HG03095 (cell line): ENCODE results near the gene CREB5.
"Not testable (repeated sequence)": the region's sequence is repeated elsewhere in the genome, so short reads cannot be mapped to it uniquely, and the experiment has no call there.

ENCODE experiments used
- ATAC-seq: cut with Tn5 transposase; IDR thresholded peaks from one replicate; pipeline ENCODE4 v1.9.1; 2021; ENCODE audit warnings: moderate library complexity; ENCODE audit not compliant: unreplicated experiment

Gene CREB5

DNA sequence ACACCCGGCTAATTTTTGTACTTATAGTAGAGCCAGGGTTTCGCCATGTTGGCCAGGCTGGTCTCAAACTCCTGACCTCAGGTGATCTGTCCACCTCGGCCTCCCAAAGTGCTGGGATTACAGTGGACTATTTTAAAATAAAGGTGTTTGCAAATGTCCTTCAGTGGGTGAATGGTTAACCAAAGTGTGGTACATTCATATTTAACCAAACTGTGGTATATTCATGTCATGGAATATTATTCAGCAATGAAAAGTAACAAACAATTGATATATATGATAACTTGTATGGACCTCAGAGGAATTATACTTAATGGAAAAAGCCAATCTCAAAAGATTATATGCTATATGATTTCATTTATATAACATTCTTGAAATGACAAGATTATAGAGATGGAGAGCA, 190.0 kb downstream of the CREB5 start:
- no peak for ATAC-seq

DNA sequence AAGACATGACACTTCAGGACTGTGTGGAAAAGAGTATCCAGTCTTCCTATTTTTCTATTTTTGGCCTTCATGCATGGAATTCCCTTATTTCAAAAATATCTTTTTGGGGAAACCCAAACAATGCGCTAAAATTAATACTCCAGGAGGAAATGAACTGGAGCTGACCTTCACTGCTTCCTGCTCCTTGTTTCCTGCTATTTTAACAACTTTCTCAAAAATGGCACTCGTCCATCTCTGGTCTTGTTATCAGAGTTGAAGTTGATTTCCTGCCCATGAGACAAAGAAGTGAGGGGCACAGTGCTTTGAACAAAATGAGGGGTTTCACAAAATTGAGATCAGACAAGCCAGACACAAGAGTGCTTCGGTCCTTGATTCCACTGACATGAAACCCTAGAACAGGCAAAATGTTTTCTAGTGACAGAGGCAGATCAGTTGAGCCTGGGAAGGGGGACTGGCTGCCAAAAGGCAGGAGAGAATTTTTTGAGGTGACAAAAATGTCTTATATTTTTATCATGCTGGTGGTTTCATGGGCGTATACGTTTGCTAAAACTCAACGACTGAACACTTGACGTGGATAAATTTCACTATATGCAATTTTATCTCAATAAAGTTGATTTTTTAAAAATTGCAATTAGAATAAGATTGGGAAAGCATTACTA, 193.2 kb downstream of the CREB5 start:
- no peak for ATAC-seq

DNA sequence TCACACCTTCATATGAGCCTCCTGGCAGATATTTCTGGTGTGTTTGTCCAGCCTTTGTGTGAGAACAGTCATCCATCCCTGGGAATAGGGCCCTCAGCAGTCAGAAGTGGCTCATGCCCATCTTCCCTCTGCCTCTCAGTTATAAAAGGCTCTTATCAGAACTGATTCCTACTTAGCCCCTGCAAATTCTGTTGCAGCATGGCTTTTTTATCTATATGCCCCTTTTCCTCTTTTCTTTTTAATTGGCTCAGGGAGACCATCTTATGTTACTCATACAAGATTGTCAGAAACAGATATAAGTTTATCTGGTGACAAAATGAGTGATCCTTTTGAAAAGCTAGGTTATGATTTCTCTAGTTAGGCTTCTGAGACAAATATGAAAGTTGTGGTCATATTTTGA, 194.1 kb downstream of the CREB5 start:
- ATAC-seq: no peak

DNA sequence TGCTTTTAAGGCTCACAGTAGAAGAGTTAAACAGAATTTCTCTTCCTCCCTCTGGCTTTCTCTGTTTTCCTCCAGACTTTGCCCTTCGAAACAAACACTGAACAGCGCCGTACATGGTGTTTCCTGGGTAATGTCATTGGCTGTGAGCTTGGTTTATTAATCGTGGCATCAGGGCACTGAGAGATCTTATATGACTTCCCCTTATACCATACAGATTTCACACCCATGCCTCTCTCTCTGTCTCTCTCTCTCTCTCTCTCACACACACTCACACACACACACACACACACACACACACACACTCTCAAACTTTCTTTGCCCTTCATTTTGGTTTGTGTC, 195.5 kb downstream of the CREB5 start:
- no peak for ATAC-seq

DNA sequence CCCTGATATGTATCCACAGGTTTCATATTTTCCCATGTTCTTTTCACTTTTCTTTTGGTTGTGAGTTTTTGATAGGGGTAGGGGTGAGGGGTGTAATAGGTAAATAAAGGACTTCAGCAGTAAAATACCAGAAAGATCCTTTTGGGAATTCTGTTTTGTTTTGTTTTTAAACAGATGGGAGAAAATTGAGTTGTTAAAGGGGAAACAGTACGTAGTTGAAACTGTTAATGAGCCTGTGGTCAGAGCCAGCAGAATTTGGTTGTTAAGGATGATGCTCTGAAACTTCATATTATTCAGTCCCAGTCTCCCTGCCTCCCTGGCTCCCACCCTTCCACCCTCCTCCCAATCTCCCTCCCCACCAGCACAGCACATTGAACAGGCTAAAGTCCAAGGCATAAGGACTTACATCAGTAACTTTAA, 195.9 kb downstream of the CREB5 start:
- ATAC-seq: no peak

DNA sequence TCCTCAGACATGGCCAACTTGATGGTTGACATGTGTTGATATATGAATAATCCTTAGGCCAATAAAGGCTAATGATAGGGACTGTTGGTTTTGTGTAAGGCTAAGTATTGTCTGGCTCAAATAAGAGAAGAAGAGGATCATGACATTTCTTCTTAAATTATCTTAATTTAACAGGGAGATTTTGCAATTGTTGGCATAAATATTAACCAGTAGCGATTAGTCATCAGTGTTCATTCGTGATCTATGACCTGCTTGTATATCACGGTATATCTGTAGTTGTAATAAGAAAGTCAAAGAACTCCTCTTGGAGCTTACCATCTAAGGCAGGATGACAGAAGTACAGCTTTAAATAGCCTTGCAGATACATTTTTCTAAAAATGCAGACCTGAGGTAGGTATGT, 196.4 kb downstream of the CREB5 start:
- ATAC-seq: no peak

DNA sequence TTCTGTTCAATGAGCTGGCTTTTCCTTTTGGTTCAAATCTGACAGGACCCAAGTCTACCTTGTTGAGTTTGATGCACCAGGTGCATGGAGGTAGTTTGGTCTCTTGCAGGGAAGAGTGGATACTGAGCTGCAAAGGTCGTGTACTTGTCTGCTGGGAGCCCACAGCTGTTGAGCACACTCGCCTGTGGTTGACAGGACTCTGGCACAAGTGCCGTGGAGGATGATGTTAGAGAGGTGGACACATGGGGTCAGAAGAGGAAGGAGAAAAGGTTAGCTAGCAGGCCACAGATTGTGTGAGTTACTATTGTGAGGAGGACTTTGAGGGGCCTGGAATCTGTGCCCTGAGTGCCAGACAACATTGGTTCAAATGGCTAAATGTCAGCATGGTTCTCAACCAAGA, 197.3 kb downstream of the CREB5 start:
- ATAC-seq: no peak

DNA sequence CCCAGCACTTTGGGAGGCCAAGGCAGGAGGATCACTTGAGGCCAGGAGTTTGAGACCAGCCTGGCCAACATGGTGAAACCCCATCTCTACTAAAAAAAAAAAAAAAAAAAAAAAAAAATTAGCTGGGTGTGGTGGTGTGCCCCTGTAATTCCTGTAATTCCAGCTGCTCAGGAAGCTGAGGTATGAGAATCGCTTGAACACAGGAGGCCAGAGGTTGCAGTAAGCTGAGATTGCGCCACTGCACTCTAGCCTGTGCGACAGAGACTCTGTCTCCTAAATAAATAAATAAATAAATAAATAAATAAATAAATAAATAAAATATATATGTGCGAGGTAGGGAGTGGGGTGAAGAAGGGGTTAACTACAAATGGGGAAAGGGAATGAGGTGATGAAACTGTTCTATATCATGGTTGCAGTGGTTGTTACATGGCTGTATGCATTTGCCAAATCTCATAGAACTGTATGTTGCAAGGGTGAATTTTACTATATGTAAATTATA, 199.1 kb downstream of the CREB5 start:
- ATAC-seq: not testable (repeated sequence)

DNA sequence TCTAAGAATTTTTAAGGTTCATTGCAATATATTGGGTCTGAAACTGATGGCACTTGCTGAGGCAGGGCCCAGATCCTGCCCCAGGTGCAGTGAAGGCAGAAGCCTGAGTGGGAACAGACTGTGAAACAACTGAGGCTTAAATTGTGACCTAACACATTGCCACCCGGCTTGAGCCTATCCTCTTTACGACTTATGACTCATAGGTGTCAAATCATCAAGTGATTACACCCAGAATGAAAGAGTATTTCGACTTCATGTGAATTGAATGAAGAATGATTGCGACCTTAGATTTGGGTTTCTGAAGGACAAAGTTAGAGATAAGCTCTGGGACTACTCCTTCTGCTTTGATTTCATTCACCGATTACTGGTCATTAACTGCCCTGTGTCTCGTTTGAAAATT, 200.9 kb downstream of the CREB5 start:
- ATAC-seq: no peak

DNA sequence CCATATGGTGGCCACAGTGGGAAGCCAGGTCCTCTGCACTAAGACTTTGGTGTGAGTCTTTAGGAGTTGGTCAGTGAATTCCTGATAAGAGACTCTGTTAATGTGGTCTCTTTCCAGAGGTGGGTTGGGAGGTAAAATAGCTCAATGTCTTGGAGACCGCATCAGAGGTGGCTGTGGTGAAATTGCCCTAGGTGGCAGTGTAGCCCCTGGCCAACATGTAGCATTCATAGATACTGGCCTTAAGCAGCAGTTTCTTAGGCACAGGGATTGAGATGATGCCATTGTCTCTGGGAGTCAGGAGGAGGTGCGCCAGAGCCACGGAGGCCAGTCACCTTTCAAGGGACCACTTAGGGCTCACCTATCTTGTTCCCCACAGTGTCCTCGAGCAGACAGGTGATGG, 202.8 kb downstream of the CREB5 start:
- no peak for ATAC-seq

DNA sequence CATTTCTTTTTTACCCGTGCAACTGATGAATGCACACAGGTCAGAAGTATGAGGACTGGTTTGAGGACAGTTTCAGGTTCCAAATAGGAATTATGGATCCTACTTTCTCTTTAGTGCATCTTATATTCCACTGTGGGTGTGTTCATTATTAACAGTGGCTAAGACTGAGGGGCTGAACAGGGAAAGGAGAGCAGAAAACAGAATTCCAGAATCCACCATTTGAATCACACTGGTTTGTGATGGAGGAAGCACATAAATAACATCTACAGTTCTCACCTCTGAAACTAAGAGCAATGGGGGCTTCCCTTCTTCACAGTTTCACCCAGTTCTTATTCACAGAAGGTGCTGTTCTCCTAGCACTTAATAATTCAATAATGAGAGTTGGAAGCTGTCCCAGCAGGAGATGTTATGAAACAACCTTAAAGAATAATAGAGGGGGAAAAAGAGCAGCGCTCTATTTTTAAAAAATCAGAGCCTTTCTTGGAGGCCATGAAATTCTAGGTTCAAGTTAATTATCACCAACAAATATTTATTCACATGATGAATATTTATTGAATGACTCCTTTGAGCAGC, 205.1 kb downstream of the CREB5 start:
- ATAC-seq: no peak

DNA sequence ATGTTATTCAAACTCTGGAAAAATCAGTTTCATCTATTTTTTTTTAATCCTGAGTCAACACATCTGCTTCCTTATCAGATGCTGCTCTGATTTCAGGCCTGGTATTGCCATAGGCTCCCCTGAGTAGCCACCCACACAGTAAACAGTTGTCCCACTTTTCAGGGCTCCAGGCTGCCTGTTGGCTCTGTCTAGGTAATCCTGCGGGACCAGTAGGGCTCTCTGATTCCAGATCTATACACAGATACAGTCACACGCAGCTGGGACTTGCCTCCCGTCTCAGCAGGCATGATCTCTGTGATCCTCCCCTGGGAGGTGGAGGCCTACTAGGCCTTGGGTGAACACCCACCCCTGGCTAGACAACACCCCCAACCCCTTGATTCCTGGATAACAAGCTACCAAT, 206.1 kb downstream of the CREB5 start:
- no peak for ATAC-seq

DNA sequence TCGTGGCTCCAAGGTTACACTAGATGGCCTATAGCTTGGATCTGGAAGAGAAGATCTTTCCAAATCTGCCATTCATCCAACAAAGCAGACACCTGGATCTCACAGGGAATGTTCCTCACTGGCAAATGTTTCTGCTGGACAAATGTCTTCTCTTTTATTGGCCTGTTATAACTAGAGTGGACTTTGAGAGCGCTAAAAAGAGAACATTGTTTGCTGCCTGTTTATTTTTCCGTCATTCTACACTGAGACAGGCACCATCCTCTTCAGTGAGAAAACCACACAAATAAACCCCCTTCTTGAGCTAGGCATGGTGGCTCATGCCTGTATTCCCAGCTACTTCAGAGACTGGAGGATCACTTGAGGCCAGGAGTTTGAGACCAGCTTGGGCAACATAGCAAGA, 206.9 kb downstream of the CREB5 start:
- ATAC-seq: no peak

DNA sequence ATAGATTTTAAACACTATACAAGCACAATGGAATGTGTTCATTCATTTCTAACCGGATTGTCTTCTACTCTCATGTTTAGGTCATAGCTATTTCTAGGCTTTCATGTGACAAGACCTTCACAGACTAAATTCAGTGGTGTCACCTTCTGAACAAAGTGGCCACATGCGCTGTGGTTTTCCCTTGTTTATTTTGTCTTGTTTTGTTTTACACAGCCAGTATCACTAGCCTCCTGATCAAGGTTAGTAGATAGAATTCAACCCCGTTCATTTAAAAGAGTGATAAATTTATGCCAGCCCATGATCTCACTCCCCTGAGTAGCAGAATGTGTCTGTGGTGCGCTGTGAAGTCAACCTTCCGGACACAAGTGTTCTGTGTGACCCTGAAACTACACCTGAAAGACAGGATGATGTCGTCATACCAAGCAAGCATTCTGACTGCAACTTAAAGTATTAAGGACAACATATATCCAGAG, 209.1 kb downstream of the CREB5 start:
- peak; percentile 73 for ATAC-seq

DNA sequence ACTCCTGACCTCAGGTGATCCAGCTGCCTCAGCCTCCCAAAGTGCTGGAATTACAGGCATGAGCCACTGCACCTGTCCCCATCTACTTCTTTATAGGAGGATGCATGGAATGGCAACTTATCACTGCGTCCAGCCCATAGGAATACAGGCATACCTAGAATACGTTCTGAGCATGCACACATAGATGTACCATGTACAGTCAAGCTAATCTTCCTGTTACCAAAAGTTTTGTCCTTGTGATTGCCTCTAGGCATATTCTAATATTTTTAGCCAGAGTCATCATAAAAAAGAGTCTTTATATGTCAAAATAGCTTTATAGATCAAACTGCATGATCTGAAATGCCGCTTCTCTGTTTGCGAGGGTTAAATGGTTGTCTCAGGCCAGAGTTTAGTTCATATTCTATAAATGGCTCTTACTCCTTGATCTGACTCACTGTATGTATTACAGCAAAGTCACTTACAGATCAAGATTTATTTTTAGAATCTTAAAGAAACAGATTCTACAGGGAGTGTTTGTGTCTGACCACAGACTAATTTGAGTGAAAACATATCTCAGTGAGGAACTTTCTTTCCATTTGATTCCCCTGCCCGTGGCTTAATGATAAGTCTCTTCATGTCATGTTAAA, 210.9 kb downstream of the CREB5 start:
- no peak for ATAC-seq

DNA sequence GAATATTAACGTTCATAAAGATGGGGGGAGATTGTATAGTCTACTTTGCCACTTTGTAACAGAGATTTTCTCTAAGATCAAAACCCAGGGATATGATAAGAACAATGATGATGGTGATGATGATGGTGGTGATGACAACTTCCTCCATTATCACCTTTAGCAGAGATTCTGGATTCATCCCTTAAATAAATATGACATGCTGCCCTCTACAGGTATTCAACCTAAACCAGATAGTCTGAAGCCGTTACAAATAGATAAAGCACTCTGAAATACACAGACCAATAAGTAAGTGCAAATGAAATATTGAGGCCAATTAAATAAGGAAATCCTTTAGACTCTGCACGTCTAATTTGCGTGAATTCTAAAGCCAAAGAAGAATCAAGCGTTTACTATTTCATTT, 211.5 kb downstream of the CREB5 start:
- no peak for ATAC-seq

DNA sequence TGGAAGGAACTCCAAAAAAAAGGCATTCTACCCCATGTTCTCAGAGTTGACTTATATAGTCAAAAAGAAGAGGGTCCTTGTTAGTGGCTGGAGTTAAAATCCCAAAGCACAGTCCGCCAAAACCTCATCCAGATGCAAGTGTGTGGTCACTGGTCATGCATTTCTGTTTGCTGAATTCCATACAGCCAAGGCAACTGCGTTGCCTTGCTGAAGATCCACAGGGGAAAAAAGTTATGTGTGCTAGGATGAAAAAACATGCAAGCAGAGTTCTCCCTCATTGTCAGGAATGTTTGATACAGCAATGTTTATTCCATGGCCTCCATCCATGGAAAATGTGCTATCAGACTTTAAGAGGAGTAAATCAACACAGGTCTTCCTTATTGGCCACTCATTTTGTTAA, 213.1 kb downstream of the CREB5 start:
- no peak for ATAC-seq

DNA sequence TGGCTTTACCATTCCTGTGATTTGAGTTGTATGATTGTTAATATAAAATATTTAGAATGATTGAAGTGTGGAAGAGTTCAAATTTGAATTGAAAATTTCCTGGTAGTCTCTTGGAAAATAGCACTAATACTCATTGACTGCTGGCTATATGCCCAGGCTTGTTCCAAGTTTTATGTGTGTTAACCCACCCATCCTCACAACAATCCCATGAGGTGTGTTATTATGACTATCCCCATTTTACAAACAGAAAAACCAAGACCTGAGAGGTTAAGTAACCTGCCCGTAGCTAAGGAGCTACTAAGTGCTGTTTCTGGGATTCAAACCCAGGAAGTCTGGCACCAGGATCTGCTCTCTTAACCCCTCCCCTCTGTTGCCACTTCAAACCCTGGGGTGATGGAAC, 213.9 kb downstream of the CREB5 start:
- ATAC-seq: no peak

DNA sequence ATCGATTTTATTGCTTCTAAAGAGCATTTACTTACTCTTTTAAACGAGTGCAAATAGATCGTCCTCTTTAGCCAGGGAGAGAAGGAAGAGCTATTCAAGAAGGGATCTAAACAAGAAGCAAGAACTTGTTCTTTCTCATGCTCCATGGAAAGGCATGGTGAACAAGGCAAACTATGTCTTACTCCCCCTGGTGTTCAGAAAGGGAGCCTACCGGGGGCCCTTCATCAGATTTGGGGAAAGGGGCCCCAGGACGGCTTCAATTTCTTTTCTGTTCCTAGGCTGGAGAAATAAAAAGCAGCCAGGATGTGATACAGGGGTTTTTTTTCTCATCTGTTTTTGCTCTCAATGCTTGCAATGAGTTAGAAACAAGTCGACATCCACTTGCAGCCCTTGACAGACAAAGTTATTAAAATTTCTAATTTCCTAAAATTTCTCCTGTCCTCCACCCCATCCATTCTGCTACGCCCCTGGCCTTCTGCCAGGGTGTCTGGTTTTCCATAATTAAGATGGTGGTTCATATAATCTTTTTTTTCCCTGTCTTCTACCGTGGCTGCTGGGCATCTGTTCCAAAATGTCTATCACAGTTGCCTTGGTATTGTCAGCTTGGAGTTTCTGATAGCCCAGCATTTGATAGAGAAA, 214.4 kb downstream of the CREB5 start:
- no peak for ATAC-seq

DNA sequence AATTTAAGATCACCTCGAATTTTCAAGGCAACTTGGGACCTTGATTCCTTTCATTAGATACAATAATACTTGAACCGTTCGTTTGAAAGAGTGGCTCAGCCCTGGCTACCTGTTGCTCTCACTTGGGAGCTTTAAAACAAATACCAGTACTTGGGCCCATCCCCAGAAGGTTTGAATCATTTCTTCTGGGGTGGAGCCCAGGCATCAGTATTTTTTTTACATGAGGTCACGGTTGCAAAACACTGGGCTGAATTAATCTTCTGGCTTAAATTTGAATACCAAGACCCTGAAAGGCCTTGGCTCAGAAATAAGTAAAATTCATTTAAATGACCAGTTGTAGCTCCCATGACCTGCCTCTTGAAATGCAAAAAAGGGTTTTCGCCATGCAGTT, 214.9 kb downstream of the CREB5 start:
- no peak for ATAC-seq

DNA sequence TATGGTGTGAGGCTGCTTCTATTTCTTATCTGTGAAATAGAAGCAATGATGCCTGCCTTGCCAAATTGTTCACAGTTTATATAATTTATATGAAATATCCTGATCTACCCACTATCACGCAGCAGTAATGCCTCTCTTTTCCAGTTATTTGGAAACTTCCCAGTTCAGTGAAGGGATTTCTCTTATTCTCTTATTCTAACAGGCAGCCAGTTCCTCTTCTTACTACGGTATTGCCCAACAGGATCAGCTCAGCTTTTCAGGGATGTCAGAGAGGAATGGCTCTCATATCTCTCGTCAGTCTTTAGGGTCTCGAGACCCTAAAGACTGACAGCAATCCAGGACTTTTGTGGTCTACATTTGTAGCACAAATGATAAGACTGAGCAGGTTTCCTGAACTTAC, 215.6 kb downstream of the CREB5 start:
- no peak for ATAC-seq

DNA sequence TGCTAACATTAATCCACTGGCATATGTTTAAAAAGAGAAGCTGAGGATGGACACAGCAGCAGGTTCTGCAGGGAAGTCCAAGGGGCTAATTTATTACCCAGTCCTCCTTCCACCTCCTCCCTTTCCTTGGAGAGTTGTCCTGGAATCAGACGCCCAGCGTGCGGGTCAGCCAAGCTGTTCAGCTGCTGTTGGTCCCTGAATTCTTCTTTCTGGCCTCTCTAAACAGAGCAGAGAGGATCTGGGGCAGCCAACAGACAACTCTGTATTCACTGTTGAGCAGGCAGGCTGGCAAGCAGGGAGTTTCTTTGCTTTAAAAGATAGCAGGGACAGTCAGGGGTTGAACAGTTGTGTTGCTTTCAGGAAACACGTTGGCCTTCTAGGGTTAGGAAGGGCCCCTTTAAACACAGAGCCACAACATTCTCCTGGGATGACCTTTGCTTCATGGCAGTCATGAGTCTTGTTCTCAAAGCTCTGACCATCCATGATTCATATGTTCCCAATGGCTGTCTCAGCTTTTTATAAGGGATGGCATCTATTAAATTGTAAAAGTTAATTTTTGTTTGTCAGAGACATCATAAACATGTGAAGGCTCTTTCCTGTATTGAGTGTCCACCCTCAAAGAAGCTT, 217.0 kb downstream of the CREB5 start:
- ATAC-seq: no peak
